CD4-positive, alpha-beta T cell treated with Interleukin-12 subunit alpha and Interleukin-12 subunit beta, for 1 hour (primary cell): ENCODE data around the gene TRPC1.
"Not testable (repeated sequence)": the region's sequence is repeated elsewhere in the genome, so short reads cannot be mapped to it uniquely, and the experiment has no call there.

ENCODE experiments used
- DNase-seq: peaks from one replicate; pipeline ENCODE4 v3.0.0-alpha.2; 2020

The TRPC1 gene

DNA sequence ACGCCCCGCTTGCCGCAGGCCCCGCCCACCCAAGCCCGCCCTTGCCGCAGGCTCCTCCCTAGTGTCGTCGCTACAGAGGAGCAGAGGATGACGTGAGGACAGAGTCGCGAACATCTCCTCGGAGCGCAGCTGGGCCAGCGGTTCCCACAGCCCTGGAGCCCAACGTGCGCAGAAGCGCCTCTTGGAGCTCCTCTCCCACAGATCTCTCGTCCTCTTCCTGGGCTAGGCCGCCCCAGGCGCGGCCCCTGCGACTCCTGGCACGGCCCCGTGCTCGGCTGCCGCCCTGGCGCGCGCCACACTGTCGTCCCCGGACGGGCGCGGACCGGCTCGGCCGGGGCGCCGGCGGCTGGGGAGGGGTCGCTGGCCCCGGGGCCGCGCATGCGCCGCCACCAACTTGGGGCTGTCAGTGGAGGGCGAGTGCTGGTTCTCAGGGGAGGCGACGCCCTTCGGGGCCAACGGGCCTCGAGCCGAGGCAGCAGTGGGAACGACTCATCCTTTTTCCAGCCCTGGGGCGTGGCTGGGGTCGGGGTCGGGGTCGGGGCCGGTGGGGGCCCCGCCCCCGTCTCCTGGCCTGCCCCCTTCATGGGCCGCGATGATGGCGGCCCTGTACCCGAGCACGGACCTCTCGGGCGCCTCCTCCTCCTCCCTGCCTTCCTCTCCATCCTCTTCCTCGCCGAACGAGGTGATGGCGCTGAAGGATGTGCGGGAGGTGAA lies at the start of gene TRPC1:
TRPC1 (plus strand) TSS at position 67 of the 714 bp plus-strand sequence; CDS start at position 593, 526 bp downstream.
- peak; percentile 52 for DNase-seq

DNA sequence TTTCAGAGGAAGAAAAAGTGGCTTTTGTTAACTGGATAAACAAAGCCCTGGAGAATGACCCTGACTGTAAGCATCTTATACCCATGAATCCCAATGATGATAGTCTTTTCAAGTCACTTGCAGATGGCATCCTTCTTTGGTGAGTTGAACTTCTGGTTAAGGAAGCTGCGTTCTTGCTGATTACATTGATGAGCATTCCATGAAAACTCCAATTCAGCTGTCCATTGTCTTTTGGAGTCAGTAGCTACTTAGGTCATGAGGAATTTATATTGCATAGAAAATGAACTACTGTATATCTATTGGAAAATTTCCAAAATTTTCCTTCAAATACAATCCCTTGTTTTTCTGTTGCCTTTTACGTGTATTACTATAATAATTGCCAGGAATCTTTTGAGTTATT lies 47.7 kb upstream of the TRPC1 start:
- no peak for DNase-seq

DNA sequence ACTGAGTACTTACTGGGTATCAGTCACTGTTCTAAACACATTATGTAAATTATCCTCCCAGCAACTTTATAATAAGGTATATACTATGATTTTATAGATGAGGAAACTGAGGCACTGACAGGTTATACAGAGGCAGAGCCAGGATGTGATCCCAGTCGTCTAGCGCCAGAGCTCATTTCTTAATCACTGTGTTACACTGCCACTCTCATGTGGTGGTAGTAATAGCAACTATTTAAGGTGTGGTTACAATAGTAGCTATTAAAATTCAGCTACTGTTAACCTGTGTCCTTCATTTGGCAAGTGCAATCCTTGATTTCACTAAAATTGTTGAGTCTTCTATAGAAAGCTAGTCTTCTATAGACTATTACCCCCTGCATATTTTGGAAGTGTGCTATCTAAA lies 43.1 kb upstream of the TRPC1 start:
- DNase-seq = no peak

DNA sequence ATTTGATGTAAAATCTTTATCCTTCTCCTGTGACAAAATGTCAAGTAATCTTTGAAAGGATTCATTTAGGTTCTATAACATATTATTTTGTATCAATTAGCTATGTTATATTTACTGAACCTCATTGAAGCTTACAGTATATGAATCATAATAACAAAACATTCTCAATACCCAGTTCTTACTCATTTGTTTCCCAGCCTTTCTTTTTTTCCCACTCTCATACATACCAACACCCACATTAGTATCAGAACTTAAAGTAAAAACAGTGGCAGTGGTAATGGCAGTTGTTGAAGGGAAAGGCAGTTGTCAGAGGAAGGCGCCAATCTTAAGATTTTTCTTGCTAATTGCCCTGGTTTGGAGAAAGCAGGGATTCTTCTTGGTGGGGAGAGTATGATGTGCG lies 33.2 kb upstream of the TRPC1 start:
- no peak for DNase-seq

DNA sequence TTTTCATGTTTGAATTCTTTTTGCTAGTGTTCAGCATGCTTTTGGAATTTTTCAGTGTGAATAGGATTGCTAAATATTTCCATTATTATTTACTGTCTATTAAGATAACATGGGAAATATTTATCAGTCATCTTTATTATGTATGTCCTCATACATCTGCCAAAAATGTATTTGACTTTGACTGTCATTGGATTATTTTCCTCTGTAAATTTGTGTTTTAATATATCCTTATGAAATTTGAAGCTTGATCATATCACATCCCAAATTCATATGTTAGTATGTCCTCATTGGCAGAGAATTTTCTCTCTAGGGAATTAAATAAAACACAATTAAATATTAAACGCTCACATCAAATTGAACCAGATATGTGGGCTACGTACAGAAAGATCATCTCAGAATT lies 32.3 kb upstream of the TRPC1 start:
- no peak for DNase-seq

DNA sequence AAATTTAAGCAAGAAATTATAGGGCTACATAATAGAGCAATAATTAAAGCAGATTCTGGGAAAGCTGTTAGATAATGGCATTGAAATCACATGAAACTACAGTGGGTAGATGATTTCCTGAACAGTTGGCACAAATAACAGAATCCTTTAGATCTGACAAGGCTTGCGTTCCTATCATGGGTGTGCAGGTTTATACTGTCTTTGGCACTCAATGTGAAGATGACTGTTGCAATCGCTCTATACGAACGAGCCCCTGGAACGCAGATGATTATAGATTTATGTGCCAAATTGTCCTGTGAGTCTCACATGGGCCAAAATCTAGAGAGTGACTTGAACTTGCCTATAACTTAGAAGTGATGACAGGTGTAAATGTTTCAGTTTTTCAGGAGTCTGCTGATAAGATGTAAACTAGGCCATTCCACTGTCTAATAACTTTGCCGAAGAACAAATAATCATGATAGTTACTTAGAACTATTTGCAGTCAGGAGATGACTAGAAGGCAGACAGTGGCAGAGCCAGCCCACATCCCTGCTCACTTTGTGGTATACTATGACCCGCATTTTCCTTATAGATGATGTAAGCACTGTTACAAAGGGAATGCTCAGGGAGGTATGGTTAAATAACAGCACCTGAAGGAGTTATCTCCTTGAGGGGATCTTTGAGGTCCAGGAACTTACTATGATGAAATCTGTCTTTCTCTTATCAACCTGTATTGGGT lies 30.5 kb upstream of the TRPC1 start:
- no peak for DNase-seq

DNA sequence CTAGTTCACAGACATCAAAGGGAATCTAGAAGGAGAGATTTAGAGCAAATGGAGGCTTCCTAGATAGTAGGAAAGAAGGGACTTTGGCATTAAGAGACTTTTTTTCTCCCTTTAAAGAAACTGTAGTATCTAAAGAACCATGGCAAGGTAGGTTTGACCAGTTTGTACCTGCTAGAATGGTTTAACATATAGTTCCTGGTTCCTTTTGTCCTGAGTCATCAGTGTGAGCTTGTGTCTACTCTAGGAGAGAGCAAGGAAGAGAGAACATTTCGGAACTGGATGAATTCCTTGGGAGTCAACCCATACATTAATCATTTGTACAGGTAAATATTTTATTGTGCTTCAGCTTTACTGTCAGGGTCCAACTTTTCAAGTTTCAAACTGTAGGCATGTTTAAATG lies 29.6 kb upstream of the TRPC1 start:
- no peak for DNase-seq

DNA sequence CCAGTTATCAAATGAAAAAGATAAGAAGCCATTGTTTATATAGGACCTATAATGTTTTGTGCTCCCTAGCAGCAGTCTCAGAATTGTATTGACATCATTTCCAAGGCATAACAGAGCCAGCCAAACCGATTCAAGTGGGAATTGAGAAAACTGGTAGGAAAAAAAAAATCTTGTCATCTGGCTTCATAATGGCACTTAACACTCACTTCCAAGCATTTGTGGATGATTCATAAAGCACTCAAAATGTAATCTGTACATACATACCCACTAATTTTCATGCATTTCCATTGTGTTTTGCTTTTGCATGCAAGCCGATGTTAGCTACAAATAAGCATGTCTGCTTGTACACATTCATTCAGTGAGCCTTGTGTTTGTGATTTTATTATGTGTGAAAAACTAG lies 18.6 kb upstream of the TRPC1 start:
- DNase-seq = no peak

DNA sequence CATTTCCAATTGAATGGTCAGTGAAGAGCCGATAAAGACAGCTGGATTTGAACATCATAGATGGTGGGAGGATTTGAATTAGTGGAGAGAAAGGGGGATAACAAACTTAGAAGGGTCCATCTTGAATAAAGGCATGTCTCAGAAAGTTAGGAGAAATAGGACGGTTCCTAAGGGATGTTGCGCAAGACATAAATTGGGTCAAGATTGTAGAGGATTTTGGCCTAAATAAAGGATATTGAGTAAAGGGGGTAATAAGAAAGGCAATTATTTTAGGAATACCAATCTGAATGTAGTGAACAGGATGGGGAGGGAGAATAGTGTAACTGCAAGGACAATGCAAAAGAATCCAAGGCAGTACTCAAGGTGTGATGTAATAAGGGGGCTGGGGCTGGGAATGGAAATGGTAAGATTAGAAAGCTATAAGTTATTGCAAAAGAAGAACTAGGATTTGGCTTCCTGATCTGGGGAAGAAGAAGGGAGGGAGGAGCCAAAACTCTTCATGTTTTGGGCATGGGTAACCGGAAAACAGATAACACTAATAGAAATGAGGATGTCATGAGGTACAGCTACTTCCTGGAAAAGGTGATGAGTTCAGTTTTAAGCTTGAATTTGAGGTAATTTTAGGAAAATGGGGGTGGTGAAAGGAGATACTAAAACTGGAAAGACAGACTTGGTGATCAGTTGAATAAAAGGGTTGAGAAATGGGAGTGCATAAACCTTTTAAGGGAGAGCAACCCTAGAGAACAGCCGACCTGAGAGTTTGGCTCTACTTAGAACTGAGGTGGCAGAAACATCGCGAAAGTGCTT lies 17.3 kb upstream of the TRPC1 start:
- no peak for DNase-seq

DNA sequence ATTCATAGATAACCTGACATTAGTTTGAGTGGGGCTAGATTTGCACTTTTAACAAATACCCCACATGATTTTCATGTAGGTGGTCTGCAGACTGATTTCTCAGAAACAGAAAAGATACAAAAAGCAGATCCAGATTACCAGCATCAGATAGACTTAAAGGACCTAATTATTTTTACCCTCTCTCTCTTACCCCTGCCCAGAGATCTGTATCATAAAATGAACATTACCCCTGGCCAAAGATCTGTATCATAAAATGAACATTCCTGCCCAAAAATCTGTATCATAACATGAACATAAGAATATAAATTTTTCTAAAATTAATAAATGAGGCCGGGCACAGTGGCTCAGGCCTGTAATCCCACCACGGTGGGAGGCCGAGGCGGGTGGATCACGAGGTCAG lies 14.6 kb upstream of the TRPC1 start:
- DNase-seq = no peak

DNA sequence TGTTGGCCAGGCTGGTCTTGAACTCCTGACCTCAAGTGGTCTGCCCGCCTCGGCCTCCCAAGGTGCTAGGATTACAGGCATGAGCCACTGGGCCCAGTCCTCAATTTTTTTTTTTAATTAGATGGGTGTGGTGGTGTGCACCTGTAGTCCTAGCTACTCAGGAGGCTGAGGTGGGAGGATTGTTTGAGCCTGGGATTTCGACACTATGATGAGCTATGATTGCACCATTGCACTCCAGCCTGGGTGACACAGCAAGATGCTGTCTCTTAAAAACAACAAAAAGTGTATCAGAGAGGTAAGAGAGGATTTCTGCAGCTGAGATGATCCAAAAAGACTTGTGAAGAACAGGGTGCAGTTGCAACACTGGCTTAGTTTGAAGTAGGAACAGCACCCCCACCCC lies 9.0 kb upstream of the TRPC1 start:
- DNase-seq = not testable (repeated sequence)

DNA sequence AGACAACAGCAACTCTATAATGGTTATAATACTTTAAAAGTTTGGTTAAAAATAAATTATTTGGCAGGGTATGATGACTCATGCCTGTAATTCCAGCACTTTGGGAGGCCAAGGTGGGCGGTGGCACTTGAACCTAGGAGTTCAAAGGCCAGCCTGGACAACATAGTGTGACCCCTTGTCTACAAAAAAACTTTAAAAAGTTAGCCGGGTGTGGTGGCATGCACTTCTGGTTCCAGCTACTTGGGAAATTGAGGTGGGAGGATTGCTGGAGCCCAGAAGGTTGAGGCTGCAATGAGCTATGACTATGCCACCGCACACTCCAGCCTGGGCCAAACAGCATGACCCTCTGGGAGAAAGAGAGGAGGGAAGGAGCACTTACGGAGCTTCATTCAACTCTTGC lies 7.7 kb upstream of the TRPC1 start:
- no peak for DNase-seq

DNA sequence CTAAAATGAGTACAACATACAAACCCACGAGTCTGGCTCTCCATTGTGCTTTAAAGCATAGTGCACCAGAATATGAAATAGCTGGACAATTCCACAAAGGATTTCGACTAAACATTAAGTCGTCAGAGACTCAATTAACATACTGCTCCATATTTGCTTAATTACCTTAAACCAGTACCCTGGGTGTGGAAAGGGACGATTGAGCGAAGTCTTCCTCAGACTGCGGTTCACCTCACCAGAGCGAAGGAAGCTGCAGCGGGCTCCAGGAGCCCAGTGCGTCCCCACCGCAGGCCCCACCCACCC lies 218 bp upstream of the TRPC1 start:
- peak; percentile 86 for DNase-seq

DNA sequence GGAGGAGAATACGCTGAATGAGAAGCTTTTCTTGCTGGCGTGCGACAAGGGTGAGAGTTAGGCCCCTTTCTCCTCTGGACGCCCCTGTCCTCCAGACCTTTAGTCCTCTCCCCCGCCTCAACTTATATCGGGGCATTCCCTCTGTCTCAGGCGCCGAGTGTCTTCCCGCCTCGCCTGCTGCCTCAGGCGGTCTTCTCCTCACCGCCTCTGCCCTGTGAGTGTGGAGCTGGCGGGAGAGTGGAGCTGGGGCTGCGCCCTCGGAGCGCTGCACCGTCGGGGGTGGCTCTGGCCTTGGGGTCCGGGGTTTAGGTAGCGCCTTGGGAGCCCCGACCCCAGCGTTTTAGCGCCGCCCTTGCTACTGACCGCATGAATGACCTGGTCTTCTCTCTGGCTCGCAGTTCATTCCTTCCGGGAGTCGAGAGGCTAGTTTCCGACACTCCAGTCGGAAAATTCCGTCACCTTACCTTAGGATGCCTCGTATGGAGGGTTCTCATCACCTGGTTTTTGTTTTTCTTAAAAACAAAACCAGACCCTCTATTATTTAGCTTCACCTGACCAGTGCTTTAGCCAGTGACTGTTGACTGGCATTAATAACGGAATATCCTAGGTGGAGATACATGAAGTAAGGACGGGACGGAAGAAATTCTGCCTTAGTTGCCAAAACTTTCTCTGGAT lies 985 bp downstream of the TRPC1 start:
- no peak for DNase-seq

DNA sequence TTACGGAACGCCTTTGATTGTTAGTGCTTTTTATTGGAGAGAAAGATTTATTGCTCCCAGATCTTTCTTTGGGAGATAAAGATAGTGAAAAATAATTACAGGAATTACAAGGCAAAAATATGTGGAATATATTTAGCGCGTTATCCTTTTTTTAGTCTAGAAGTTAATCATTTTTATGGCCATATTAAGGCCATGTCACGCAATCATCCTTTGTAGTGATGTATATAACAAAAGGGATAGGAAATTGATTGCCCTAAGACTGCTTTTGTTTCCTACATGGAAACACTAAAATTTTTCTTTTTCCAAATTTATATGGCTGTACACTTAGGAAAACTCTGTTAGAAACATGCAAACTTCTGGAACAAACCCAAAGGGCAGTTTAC lies 1.5 kb downstream of the TRPC1 start:
- DNase-seq = no peak

DNA sequence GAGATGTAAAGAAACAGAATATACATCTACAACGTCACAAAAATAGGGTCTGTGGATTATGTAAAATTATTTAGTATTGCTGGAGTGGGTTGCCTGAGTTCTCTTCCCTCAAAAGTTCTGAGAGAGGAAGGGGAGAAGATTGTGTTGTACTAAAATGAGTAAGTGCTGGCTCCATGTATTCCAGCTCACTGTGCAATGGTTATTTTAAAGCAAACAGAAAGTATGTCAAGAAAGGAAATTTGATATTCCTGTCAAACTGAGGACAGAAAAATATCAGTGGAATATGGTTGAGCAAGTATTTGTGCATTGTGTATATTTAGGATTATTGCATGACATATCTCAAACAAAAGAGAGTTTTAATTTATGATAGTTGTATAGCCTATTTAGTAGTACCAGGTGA lies 2.2 kb downstream of the TRPC1 start:
- no peak for DNase-seq

DNA sequence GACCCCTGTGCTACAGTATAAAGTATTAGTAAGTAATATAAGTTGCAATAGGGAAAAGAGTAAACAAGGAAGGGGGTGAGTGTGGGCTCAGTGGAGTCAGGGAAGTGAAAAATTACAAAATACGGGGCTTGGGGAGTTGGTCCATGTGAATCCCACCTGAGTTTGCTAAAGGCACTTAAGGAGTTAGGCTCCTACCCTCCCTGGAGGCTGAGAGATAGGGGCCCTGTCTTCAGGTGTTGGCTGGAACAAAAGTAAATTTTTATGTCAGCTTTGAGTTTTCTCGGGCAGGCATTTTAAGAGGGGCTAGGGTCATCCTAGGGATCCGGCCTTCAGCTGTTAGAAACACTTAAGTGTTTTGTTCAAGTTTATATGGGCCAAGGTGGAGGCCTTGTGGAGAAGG lies 8.2 kb downstream of the TRPC1 start:
- no peak for DNase-seq

DNA sequence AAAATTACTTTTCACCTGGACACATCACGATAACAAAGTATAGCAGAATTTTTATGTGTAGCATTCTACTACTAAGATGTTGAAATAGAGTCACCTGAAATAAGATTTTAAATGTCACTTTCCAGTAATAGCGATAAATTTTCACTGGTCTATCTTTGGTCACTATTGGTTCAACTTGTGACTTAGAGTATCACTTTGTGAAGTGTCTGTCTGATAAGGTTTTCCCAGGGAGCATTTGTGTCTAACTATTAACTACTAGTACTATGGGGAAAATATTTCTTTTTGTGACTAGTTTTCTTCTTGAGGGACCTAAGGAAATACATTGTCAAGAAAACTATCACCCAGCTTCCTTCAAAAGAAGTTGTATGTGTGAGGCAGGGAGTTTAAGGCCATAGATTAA lies 11.0 kb downstream of the TRPC1 start:
- no peak for DNase-seq

DNA sequence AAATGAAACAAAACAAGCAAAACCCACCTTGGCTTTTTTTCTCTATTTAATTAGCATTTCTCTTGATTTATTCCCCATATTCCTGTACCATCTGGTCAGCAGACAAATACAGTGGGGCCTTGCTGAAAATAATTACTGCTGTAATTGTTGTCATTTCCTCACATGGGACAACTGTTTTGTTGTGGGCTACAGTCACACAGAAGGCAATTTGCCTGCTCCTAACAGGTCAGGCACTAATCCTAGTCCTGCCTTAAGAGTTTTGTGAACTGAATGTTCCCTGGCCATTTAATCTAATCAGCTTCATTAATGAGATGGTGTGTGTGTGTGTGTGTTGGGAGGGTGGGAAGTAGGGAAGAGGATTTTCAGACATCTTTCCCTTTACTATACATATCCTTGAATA lies 11.6 kb downstream of the TRPC1 start:
- DNase-seq = no peak

DNA sequence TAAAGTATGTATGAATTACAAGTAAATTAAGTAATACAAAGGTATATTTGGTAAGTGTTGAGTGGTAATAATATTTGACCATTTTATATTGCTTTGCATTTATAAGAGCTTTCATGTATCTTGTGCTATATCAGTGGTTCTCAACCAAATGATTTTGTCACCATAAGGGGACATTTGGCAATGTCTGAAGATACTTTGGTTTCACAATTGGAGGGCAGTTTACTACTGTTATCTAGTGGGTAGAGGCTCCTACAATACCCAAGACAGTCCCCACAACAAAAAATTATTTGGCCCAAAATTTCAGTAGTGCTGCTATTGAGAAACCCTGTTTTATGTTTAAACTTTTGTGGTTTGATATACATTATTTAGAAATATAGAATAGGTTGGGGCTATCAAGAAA lies 14.6 kb downstream of the TRPC1 start:
- DNase-seq = no peak

DNA sequence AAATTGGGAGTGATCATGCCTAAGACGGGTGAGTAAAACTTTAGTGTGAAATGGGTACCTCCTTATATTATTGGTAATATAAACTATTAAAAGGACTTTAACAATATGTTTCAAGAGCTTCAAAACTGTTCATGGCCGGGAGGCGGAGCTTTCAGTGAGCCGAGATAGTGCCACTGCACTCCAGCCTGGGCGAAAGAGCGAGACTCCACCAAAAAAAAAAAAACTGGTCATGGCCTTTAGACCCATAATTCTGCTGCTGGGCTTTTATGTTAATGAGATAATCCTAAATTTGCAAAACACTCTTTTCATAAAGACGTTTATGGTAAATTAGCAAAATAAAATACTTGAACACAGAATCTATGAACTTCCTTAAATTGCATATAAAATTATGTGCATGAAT lies 22.8 kb downstream of the TRPC1 start:
- DNase-seq = no peak

DNA sequence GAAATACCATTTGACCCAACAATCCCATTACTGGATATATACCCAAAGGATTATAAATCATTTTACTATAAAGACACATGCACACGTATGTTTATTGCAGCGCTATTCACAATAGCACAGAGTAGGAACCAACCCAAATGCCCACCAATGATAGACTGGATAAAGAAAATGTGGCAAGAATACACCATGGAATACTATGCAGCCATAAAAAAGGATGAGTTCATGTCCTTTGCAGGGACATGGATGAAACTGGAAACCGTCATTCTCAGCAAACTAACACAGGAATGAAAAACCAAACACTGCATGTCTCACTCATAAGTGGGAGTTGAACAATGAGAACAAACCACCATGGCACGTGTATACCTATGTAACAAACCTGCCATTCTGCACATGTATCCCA lies 26.7 kb downstream of the TRPC1 start:
- DNase-seq = not testable (repeated sequence)

DNA sequence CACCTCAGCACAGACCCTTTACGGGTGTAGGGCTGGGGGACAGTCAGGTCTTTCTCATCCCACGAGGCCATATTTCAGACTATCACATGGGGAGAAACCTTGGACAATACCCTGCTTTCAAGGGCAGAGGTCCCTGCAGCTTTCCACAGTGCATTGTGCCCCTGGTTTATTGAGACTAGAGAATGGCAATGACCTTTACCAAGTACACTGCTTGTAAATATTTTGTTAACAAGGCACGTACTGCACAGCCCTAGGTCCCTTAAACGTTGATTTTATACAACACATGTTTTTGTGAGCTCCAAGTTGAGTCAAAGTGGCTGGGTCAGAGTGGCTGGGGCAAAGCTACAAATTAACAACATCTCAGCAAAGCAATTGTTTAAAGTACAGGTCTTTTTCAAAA lies 28.8 kb downstream of the TRPC1 start:
- DNase-seq = not testable (repeated sequence)

DNA sequence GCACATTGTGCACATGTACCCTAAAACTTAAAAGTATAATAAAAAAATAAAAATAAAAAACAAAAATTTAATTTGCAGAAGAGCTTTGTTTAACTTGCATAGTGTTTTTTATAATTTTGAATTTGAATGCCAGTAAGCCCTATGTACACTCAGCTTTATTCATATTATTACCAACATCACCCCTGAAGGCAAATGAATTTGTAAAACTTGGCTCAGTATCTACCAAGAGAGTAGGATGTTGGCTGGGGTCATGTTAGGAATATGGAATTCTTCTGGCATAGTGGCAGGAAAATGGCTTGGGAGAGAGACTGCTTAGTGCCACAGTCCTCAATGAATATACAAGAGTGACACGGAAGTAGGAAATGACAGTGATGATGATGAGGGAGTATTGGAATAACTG lies 30.7 kb downstream of the TRPC1 start:
- DNase-seq = no peak
